AG09319 (cell line): ENCODE data around the gene EGFL7.

Experiments used
- DNase-seq: peaks from one replicate; pipeline ENCODE4 v3.0.0-alpha.2; 2010; ENCODE audit warnings: low read depth; ENCODE audit errors: extremely low read depth
- TF ChIP-seq, protein P1 (sequence below): IDR thresholded peaks from 2 replicates; pipeline ENCODE4 v1.5.1; 2011; ENCODE audit warnings: low read depth, mild to moderate bottlenecking, inconsistent platforms, low read length, moderate library complexity

Gene EGFL7

DNA sequence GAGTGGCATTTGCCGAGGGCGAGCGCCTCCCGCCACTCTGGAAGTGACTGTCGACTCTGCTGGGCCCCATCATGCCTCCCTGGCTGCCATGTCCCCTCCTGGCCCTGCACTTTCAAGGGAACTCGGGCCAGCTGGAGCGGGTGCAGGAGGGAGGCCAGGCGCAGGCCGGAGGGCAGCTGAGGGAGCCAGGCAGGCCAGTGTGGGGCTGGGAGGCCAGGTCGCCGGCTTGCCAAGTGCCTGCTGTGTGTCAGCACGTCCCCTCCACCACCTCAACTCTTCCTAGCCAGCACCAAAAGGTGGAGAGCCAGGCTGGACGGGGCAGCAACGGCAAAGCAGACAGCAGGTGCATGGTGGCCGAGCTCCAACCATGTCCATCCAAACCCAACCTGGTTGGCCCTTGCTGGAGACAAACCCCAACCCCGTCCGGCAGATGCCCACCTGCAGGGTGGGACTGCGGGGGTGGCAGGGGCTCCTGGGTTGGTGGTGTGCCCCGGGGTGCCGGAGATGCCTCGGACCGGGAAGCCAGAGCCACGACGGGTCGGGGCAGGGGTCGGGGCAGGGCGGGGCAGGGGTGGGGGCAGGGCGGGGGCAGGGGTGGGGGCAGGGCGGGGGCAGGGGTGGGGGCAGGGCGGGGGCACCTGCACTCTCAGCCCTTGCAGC, 36.5 kb upstream of the EGFL7 start:
- TF ChIP-seq, protein P1, sequence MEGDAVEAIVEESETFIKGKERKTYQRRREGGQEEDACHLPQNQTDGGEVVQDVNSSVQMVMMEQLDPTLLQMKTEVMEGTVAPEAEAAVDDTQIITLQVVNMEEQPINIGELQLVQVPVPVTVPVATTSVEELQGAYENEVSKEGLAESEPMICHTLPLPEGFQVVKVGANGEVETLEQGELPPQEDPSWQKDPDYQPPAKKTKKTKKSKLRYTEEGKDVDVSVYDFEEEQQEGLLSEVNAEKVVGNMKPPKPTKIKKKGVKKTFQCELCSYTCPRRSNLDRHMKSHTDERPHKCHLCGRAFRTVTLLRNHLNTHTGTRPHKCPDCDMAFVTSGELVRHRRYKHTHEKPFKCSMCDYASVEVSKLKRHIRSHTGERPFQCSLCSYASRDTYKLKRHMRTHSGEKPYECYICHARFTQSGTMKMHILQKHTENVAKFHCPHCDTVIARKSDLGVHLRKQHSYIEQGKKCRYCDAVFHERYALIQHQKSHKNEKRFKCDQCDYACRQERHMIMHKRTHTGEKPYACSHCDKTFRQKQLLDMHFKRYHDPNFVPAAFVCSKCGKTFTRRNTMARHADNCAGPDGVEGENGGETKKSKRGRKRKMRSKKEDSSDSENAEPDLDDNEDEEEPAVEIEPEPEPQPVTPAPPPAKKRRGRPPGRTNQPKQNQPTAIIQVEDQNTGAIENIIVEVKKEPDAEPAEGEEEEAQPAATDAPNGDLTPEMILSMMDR = no peak
- DNase-seq = no peak

DNA sequence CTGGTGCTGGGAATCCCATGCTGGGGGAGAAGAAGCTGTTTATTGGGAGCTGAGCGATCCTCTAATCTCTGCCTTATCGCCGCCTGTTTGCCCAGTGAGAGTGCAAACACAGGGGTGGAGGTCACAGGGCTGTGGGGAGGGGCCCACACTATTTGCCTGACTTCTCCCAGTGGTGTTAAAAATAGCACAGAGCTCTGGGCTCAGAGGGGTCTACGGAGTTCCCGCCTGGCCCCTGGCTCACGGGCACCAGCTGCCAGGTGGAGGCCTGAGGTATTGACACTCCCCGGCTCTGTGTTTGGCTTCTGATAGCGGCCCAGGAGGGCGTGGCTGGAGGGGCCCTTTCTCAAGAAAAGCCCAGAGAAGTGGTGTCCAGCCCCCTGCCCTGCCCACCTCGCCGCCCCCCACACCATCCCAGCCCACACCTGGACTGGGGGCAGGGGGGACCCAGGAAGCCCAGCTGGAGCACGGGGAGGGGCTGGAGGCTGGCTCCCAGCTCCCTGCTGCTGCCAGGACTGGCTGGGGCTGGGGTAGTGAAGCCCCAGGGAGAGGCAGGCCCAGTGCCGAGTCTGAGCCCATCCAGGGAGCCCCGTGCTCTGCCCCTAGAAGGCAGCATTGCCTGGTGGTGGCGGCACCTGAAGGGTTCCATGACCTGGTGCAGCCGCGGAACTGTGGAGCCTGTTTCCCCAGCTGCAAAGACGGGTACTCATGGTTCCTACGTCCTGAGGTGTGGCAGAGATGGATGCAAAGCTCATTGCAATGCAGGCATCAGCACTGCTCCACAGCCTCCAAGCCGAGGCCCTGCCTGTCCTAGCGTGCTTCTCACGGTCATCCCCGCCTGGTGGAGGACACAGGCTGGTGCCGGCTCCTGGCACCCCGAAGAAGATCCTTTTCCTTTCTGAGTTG, 35.7 kb upstream of the EGFL7 start:
- no peak for DNase-seq
- TF ChIP-seq, protein P1 = no peak

DNA sequence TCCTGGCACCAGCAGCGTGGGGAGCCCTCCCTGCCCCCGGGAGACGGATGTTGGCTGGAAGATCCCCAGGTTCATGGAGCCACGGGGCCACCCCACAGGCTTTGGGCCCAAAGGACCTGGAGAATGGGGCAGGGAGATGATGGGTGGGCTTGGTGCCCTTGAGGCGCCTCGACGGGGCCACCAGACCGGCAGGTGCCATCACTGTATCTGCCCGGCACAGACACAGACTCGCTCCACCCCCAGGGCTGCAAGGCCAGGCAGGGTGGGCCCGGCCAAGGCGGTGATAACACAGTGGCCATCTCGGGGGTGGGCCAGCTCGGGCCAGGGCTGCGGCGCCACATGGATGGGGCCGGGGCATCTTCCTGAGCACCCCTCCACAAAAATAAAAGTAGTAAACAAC, 35.0 kb upstream of the EGFL7 start:
- TF ChIP-seq, protein P1 = no peak
- DNase-seq = no peak

DNA sequence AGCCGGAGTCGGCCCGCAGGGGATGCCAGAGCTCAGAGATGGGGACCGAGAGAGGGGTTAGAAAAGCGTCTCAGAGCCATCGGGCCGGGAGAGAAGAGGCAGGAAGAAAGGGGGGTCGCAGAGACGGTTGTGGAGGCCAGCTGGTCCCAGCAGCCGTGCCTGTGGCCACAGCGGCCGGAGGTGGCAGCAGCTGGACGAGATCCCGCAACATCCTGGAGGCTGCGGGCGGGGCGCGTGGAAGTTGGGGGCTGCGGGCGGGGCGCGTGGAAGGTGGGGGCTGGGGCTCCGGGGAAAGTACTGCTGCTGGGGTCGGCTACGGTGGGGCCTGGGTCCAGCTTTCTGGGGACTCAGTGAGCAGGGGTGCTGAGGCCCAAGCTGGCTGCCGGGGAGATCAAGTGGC, 34.4 kb upstream of the EGFL7 start:
- no peak for DNase-seq
- TF ChIP-seq, protein P1 = no peak

DNA sequence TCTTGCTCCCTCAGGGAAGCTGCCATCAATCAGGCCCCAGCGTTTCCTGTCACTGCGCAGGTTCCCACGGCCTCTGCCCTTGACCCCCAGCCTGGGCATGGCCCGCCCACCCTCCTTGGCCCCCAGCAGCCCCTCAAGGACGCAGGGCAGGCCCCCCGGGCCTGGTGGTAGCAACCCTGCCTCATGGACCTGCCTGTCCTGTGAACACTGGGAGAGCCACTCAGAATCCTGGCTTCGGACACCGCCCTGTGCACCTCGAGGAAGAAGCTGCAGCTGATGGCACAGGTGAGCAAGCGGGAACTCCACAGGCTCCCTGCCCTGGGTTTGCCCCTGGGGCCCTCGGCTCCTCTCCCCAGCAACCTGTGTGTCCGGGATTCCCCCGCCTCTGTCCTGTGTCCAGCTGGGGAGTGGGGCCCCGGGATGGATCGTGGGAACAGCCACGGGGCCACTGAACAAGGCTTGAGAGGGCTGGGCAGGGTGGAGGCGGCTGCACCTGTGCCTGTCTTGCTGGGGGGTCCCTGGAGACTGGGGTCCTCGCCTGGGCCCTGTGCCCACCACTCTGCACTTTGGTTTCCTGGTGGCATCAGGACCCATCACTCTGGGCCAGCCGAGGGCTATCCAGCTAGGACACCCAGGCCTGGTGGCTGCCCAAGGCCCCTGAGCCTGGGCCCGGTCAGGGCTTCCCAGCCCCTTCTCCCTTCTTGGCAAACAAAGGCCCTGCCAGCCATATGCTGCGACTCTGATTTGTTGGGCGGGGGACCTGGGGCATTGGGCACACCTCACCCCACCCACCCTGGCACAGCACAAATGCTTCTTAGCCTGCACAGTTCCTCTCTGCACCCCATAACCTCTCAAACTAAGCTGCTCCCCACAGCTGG, 33.5 kb upstream of the EGFL7 start:
- no peak for DNase-seq
- TF ChIP-seq, protein P1 = no peak

DNA sequence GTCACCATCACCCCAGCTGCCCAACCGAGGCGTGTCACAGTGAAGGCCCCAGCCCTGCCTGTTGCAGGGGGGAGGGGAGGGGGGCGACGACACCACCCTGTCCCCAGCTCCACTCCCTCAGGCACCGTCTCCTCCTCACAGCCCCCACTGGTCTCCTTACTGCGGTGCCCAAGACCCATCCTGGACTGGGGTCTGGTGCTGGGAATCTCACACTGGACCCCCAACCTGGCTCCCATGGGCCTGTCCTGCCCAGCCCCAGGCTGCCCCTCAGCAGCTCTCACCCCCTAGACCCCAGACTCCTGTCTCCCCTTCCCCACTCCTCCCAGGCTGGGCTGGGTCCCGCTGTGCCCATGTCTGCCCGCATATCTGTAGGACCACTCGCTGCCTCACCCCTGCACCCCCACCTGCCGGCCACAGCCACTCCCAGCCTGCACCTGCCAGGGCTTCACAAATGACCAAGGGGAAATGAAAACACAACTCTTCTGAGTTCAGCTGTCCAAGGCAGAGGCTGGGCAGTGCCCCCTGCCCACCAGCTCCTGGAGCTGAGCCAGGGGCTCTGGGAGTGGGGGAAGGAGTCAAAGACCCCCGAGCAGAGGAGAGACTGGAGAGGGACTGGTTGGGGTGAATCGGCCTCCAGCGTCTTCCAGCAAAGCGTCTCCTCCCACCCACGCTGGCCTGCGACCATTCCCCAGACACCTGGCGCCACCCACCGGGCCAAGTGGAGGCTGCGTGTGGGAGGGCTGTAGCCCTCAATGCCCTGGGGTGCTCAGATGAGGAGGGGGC, 32.6 kb upstream of the EGFL7 start:
- no peak for DNase-seq
- TF ChIP-seq, protein P1 = peak; percentile 52
